GM23338 (cell line): ENCODE measurements around the gene TIMM50.

ENCODE experiments used
- EZH2 ChIP-seq: fragments of 200-600 bp; sonication (generic); IDR thresholded peaks from one replicate; pipeline ENCODE4 v1.8.0; 2017; ENCODE audit warnings: antibody characterized with exemption, mild to moderate bottlenecking, low read depth; ENCODE audit not compliant: unreplicated experiment
- EZH2phosphoT487 ChIP-seq: fragments of 200-600 bp; sonication (generic); IDR thresholded peaks from one replicate; pipeline ENCODE4 v1.8.1; 2018; ENCODE audit warnings: antibody characterized with exemption; ENCODE audit not compliant: unreplicated experiment
- JUNB ChIP-seq: IDR thresholded peaks from one replicate; pipeline ENCODE4 v1.6.1; 2016; ENCODE audit warnings: antibody characterized with exemption; ENCODE audit not compliant: unreplicated experiment
- POLR2AphosphoS5 ChIP-seq: IDR thresholded peaks from 2 replicates; pipeline ENCODE4 v1.6.1; 2016; ENCODE audit warnings: antibody characterized with exemption, low read depth
- STAT1 ChIP-seq: IDR thresholded peaks from one replicate; pipeline ENCODE4 v1.6.1; 2016; ENCODE audit warnings: antibody characterized with exemption; ENCODE audit not compliant: unreplicated experiment
- TF ChIP-seq, protein P1 (sequence below), 2 experiments: fragments of 200-600 bp in 1 of 2; sonication (generic) in 1 of 2; conservative IDR thresholded peaks; 2 replicates each; pipeline versions ENCODE4 v1.5.1 to v1.6.1; 2016 to 2017; ENCODE audit warnings: antibody characterized with exemption in 2 of 2, low read depth in 2 of 2, mild to moderate bottlenecking in 2 of 2, moderate library complexity in 1 of 2
- TF ChIP-seq, protein P2 (sequence below): IDR thresholded peaks from one replicate; pipeline ENCODE4 v1.6.1; 2018; ENCODE audit warnings: antibody characterized with exemption; ENCODE audit not compliant: unreplicated experiment

DNA sequence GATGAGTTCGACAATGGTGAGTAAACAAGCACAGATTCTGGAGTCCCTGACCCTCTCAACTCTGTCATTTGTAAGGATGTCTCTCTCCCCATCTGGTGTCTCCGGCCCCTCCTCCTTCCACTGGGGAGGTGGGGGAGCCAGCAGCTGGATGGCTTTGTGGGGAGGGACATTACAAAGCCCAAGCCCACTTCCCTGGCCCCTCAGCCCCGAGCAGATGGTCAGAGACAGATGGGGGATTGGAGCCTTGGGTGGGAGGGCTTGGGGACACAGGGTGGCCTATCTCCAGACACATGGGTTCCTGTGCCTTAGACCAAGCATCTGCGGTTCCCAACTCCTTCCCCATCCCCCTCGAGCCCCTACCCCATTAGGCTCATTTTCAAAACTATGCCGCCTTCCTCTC lies 2.5 kb downstream of the TIMM50 start:
- TF ChIP-seq EZH2, result no peak
- TF ChIP-seq, protein P1, sequence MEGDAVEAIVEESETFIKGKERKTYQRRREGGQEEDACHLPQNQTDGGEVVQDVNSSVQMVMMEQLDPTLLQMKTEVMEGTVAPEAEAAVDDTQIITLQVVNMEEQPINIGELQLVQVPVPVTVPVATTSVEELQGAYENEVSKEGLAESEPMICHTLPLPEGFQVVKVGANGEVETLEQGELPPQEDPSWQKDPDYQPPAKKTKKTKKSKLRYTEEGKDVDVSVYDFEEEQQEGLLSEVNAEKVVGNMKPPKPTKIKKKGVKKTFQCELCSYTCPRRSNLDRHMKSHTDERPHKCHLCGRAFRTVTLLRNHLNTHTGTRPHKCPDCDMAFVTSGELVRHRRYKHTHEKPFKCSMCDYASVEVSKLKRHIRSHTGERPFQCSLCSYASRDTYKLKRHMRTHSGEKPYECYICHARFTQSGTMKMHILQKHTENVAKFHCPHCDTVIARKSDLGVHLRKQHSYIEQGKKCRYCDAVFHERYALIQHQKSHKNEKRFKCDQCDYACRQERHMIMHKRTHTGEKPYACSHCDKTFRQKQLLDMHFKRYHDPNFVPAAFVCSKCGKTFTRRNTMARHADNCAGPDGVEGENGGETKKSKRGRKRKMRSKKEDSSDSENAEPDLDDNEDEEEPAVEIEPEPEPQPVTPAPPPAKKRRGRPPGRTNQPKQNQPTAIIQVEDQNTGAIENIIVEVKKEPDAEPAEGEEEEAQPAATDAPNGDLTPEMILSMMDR (conservative IDR thresholded peaks at IDR 0.05; ENCODE audit: low read depth in 2 of 2), result no peak
- TF ChIP-seq POLR2AphosphoS5, result no peak
- TF ChIP-seq EZH2phosphoT487, result no peak
- no peak for TF ChIP-seq JUNB
- TF ChIP-seq, protein P2, sequence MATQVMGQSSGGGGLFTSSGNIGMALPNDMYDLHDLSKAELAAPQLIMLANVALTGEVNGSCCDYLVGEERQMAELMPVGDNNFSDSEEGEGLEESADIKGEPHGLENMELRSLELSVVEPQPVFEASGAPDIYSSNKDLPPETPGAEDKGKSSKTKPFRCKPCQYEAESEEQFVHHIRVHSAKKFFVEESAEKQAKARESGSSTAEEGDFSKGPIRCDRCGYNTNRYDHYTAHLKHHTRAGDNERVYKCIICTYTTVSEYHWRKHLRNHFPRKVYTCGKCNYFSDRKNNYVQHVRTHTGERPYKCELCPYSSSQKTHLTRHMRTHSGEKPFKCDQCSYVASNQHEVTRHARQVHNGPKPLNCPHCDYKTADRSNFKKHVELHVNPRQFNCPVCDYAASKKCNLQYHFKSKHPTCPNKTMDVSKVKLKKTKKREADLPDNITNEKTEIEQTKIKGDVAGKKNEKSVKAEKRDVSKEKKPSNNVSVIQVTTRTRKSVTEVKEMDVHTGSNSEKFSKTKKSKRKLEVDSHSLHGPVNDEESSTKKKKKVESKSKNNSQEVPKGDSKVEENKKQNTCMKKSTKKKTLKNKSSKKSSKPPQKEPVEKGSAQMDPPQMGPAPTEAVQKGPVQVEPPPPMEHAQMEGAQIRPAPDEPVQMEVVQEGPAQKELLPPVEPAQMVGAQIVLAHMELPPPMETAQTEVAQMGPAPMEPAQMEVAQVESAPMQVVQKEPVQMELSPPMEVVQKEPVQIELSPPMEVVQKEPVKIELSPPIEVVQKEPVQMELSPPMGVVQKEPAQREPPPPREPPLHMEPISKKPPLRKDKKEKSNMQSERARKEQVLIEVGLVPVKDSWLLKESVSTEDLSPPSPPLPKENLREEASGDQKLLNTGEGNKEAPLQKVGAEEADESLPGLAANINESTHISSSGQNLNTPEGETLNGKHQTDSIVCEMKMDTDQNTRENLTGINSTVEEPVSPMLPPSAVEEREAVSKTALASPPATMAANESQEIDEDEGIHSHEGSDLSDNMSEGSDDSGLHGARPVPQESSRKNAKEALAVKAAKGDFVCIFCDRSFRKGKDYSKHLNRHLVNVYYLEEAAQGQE, result no peak
- no peak for TF ChIP-seq STAT1
